BE2C (cell line): ENCODE data around the gene SLC7A6.

Source experiments
- DNase-seq: peaks from one replicate; pipeline ENCODE4 v3.0.0-alpha.2; 2020
- H3K27me3 ChIP-seq: fragments of 250-450 bp; sonication (Bioruptor Pico); 2 replicates; pipeline ENCODE4 v1.5.1; 2020; ENCODE audit warnings: mild to moderate bottlenecking
- H3K36me3 ChIP-seq: fragments of 250-450 bp; sonication (Bioruptor Pico); 2 replicates; pipeline ENCODE4 v1.5.1; 2020; ENCODE audit warnings: mild to moderate bottlenecking
- H3K4me1 ChIP-seq: fragments of 250-450 bp; sonication (Bioruptor Pico); 2 replicates; pipeline ENCODE4 v1.5.1; 2020
- H3K4me3 ChIP-seq: 2 replicates; pipeline ENCODE4 v1.5.1; 2011; ENCODE audit warnings: low read depth, low read length
- H3K9me3 ChIP-seq: fragments of 250-450 bp; sonication (Bioruptor Pico); 2 replicates; pipeline ENCODE4 v1.5.1; 2020
- CTCF ChIP-seq: IDR thresholded peaks from 2 replicates; pipeline ENCODE4 v1.5.1; 2012; ENCODE audit warnings: mild to moderate bottlenecking, low read depth, low read length

The SLC7A6 gene

GRCh38 chr16:68236137-68236825 lies 28.0 kb upstream of the SLC7A6 start:
- TF ChIP-seq CTCF, result no peak
- no peaks in the 10 kb centered on the region for H3K27me3 ChIP-seq
- no peaks in the 10 kb centered on the region for H3K9me3 ChIP-seq
- DNase-seq, result no peak
- H3K4me3 ChIP-seq, result no peak overlapping the region
- no peaks in the 10 kb centered on the region for H3K36me3 ChIP-seq
- no peaks in the 10 kb centered on the region for H3K4me1 ChIP-seq

GRCh38 chr16:68236826-68237242 lies 27.5 kb upstream of the SLC7A6 start:
- no peaks in the 10 kb centered on the region for H3K27me3 ChIP-seq
- no peaks in the 10 kb centered on the region for H3K9me3 ChIP-seq
- H3K4me3 ChIP-seq, result peak overlapping the region; percentile 63
- TF ChIP-seq CTCF, result no peak
- no peak for DNase-seq
- no peaks in the 10 kb centered on the region for H3K36me3 ChIP-seq
- no peaks in the 10 kb centered on the region for H3K4me1 ChIP-seq

- DNase-seq, result peak; percentile 98
Observed at GRCh38 chr16:68237243-68238028, 26.9 kb upstream of the SLC7A6 start.

GRCh38 chr16:68238029-68238345 lies 26.3 kb upstream of the SLC7A6 start:
- Histone ChIP-seq H3K9me3 (no peaks in the 10 kb centered on the region), H3K36me3 (no peaks in the 10 kb centered on the region), H3K4me1 (no peaks in the 10 kb centered on the region), H3K4me3 (peak overlapping the region; percentile 63), H3K27me3 (no peaks in the 10 kb centered on the region)
- no peak for TF ChIP-seq CTCF
- no peak for DNase-seq

More at GRCh38 chr16:68237243-68238028, 26.9 kb upstream of the SLC7A6 start:
- H3K27me3 ChIP-seq, result no peaks in the 10 kb centered on the region
- H3K36me3 ChIP-seq, result no peaks in the 10 kb centered on the region
- H3K4me3 ChIP-seq, result peak overlapping the region; percentile 63
- H3K9me3 ChIP-seq, result no peaks in the 10 kb centered on the region
- no peak for TF ChIP-seq CTCF
- H3K4me1 ChIP-seq, result no peaks in the 10 kb centered on the region

- Histone ChIP-seq H3K27me3 (no peaks in the 10 kb centered on the region), H3K4me1 (no peaks in the 10 kb centered on the region), H3K36me3 (no peaks in the 10 kb centered on the region), H3K9me3 (no peaks in the 10 kb centered on the region), H3K4me3 (no peak overlapping the region)
- no peak for TF ChIP-seq CTCF
- DNase-seq, result no peak
Observed at GRCh38 chr16:68242085-68242484, 22.2 kb upstream of the SLC7A6 start.
